ENCODE data around the gene SLC8A1. TPM values are rescaled to one million over a fixed set of nuclear protein-coding genes. Genes with fewer than 3 reads are reported as not detected.
A peak's percentile ranks its signal among the peaks of the same experiment; 100 is the strongest.

The SLC8A1 gene
- total and polyA plus RNA-seq, 2 donors (not counting 1 experiment from before 2014, with no cell fraction given): 17.4 to 109 TPM

DNA sequence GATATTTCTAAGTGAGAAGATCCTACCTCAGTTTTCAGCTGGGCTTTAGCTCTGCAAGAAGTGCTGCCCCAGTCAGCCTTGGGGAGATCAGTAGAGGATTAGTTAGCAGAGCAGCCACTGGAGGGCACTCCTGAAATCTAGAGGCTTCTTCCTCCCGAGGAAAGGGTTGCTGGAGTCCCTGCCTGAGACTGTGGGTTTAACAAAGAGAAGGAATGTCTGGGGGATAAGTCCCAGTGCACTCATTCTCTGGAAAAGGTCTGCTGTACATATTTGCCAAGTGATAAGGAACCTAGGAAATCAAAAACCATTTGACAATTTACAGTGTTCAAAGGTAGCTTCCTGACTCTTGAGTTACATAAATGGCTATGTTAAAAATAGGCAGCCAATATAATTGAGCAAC lies 207.2 kb downstream of the SLC8A1 start:
- Histone ChIP-seq H3K9ac (ENCODE audit: insufficient read depth, low read length) (no peak overlapping the region), H2AFZ (ENCODE audit: low read length) (no peak overlapping the region), H3K4me1 (ENCODE audit: control insufficient read depth, extremely low read depth, insufficient read depth, low read length) (peaks cover 14% of the 10 kb centered on the region)

DNA sequence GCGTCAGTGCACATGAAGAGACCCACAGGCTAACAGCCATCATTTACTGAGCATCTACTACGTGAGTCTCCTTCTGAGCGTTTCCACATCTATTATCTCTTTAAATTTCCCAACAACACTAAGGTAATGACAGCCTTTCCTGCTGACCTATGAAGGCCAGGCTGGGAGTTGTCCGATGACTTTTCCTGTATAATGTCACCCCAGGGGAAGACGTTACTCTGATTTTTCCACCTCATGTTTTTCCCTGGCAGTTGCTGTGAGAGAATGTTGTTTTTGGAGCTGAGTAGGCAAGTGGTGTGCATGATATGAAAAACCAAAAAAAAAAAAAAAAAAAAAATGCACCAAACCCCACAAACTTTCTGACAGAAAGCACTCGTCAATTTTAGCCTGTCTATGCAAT lies 207.6 kb downstream of the SLC8A1 start:
- TF ChIP-seq EZH2 (IDR thresholded peaks at IDR 0.05; ENCODE audit: low read length, missing control alignments) (no peak), CTCF (conservative IDR thresholded peaks at IDR 0.05 in 1 of 2, IDR thresholded peaks at IDR 0.05 in 1 of 2; ENCODE audit: low read depth in 1 of 2, low read length in 2 of 2) (no peak)
- H2AFZ ChIP-seq (ENCODE audit: low read length): no peak overlapping the region
- no peak overlapping the region for H3K9ac ChIP-seq (ENCODE audit: insufficient read depth, low read length)
- no peaks in the 10 kb centered on the region for H3K36me3 ChIP-seq (ENCODE audit: control insufficient read depth, insufficient read depth, low read length)
- no peaks in the 10 kb centered on the region for H3K9me3 ChIP-seq (ENCODE audit: control insufficient read depth, insufficient read depth, low read depth, low read length)
- H3K27me3 ChIP-seq (ENCODE audit: control insufficient read depth, insufficient read depth, low read length): no peaks in the 10 kb centered on the region
- H4K20me1 ChIP-seq (ENCODE audit: control insufficient read depth, extremely low read depth, insufficient read depth, low read length): no peaks in the 10 kb centered on the region
- H3K4me3 ChIP-seq (replicated peaks in 1 of 4; ENCODE audit: control extremely low read depth in 1 of 4, insufficient read depth in 1 of 4, low read depth in 3 of 4, low read length in 4 of 4): no peak overlapping the region
- H3K4me1 ChIP-seq (ENCODE audit: control insufficient read depth, extremely low read depth, insufficient read depth, low read length): peaks cover 18% of the 10 kb centered on the region
- no peaks in the 10 kb centered on the region for H3K79me2 ChIP-seq (ENCODE audit: control insufficient read depth, insufficient read depth, low read length)
- peak in 1 of 2 donors; percentile 52 for DNase-seq (ENCODE audit: low read depth in 2 of 2)
- peak overlapping the region; percentile 35 for H3K27ac ChIP-seq (ENCODE audit: insufficient read depth, low read length)
- peak overlapping the region; percentile 30 for H3K4me2 ChIP-seq (ENCODE audit: extremely low read depth, insufficient read depth, low read length)

More for the DNA sequence above, 207.2 kb downstream of the SLC8A1 start:
- H3K79me2 ChIP-seq (ENCODE audit: control insufficient read depth, insufficient read depth, low read length): no peaks in the 10 kb centered on the region
- H3K36me3 ChIP-seq (ENCODE audit: control insufficient read depth, insufficient read depth, low read length): no peaks in the 10 kb centered on the region
- H3K9me3 ChIP-seq (ENCODE audit: control insufficient read depth, insufficient read depth, low read depth, low read length): no peaks in the 10 kb centered on the region
- H3K27ac ChIP-seq (ENCODE audit: insufficient read depth, low read length): no peak overlapping the region
- TF ChIP-seq CTCF (conservative IDR thresholded peaks at IDR 0.05 in 1 of 2, IDR thresholded peaks at IDR 0.05 in 1 of 2; ENCODE audit: low read depth in 1 of 2, low read length in 2 of 2) (peak; percentile 70 to 74), EZH2 (IDR thresholded peaks at IDR 0.05; ENCODE audit: low read length, missing control alignments) (no peak)
- H4K20me1 ChIP-seq (ENCODE audit: control insufficient read depth, extremely low read depth, insufficient read depth, low read length): no peaks in the 10 kb centered on the region
- H3K4me3 ChIP-seq (replicated peaks in 1 of 4; ENCODE audit: control extremely low read depth in 1 of 4, insufficient read depth in 1 of 4, low read depth in 3 of 4, low read length in 4 of 4): no peak overlapping the region
- peak; percentile 70 to 82 for DNase-seq (ENCODE audit: low read depth in 2 of 2)
- H3K4me2 ChIP-seq (ENCODE audit: extremely low read depth, insufficient read depth, low read length): no peak overlapping the region
- H3K27me3 ChIP-seq (ENCODE audit: control insufficient read depth, insufficient read depth, low read length): no peaks in the 10 kb centered on the region

GRCh38 chr2:40243581-40244187 lies 208.2 kb downstream of the SLC8A1 start:
- Histone ChIP-seq H3K27ac (ENCODE audit: insufficient read depth, low read length) (no peak overlapping the region), H3K36me3 (ENCODE audit: control insufficient read depth, insufficient read depth, low read length) (no peaks in the 10 kb centered on the region), H3K4me3 (replicated peaks in 1 of 4; ENCODE audit: control extremely low read depth in 1 of 4, insufficient read depth in 1 of 4, low read depth in 3 of 4, low read length in 4 of 4) (no peak overlapping the region), H3K9ac (ENCODE audit: insufficient read depth, low read length) (no peak overlapping the region), H3K9me3 (ENCODE audit: control insufficient read depth, insufficient read depth, low read depth, low read length) (no peaks in the 10 kb centered on the region), H3K4me1 (ENCODE audit: control insufficient read depth, extremely low read depth, insufficient read depth, low read length) (peaks cover 18% of the 10 kb centered on the region), H3K4me2 (ENCODE audit: extremely low read depth, insufficient read depth, low read length) (no peak overlapping the region), H3K79me2 (ENCODE audit: control insufficient read depth, insufficient read depth, low read length) (no peaks in the 10 kb centered on the region), H2AFZ (ENCODE audit: low read length) (no peak overlapping the region), H3K27me3 (ENCODE audit: control insufficient read depth, insufficient read depth, low read length) (no peaks in the 10 kb centered on the region), H4K20me1 (ENCODE audit: control insufficient read depth, extremely low read depth, insufficient read depth, low read length) (no peaks in the 10 kb centered on the region)
- TF ChIP-seq CTCF (conservative IDR thresholded peaks at IDR 0.05 in 1 of 2, IDR thresholded peaks at IDR 0.05 in 1 of 2; ENCODE audit: low read depth in 1 of 2, low read length in 2 of 2) (no peak), EZH2 (IDR thresholded peaks at IDR 0.05; ENCODE audit: low read length, missing control alignments) (no peak)
- peak; percentile 61 to 93 for DNase-seq (ENCODE audit: low read depth in 2 of 2)
